Stimulated activated CD4-positive, alpha-beta T cell treated with anti-CD3 and anti-CD28 coated beads, Interleukin-4, amount 100 ng/mL, for 1 hour (primary cell): Measurements from ENCODE around the gene GTF3C4.

ENCODE experiments used
- DNase-seq: peaks from one replicate; pipeline ENCODE4 v3.0.0-alpha.2; 2020

Gene GTF3C4

GRCh38 chr9:132732326-132733259, 62.3 kb downstream of the GTF3C4 start:
- no peak for DNase-seq

GRCh38 chr9:132733260-132733815, 63.1 kb downstream of the GTF3C4 start:
- no peak for DNase-seq

GRCh38 chr9:132739710-132740310, 69.5 kb downstream of the GTF3C4 start:
- no peak for DNase-seq

GRCh38 chr9:132740526-132741309, 70.5 kb downstream of the GTF3C4 start:
- DNase-seq, result no peak

- DNase-seq, result no peak
Measured at GRCh38 chr9:132742821-132743311, 72.6 kb downstream of the GTF3C4 start.

GRCh38 chr9:132743931-132744479, 73.7 kb downstream of the GTF3C4 start:
- DNase-seq, result no peak
